Stimulated activated effector memory CD8-positive, alpha-beta T cell treated with anti-CD3 and anti-CD28 coated beads, Interleukin-12 subunit alpha, Interleukin-12 subunit beta, amount 100 ng/mL, for 72 hours (primary cell): ENCODE measurements around the gene RHBDL1.

ENCODE experiments used
- ATAC-seq: fragments of 150-1000 bp; cut with Tn5 transposase; 2 replicates; pipeline ENCODE4 v1.10.0; 2021
- DNase-seq, 2 donors: peaks; one replicate each; pipeline ENCODE4 v3.0.0; 2021 to 2022; ENCODE audit warnings: low spot score in 2 of 2
- H3K27ac Mint-ChIP-seq: one replicate; pipeline ENCODE4 v1.8.0; 2022; ENCODE audit warnings: mild to moderate bottlenecking, mixed read lengths
- H3K36me3 Mint-ChIP-seq: one replicate; pipeline ENCODE4 v1.8.0; 2022; ENCODE audit warnings: mild to moderate bottlenecking, mixed read lengths
- H3K4me1 Mint-ChIP-seq: one replicate; pipeline ENCODE4 v1.8.0; 2022; ENCODE audit warnings: mixed read lengths
- H3K4me3 Mint-ChIP-seq: one replicate; pipeline ENCODE4 v1.8.0; 2022; ENCODE audit warnings: mild to moderate bottlenecking, mixed read lengths
- H3K9me3 Mint-ChIP-seq: one replicate; pipeline ENCODE4 v1.8.0; 2022; ENCODE audit warnings: mixed read lengths

Gene RHBDL1

DNA sequence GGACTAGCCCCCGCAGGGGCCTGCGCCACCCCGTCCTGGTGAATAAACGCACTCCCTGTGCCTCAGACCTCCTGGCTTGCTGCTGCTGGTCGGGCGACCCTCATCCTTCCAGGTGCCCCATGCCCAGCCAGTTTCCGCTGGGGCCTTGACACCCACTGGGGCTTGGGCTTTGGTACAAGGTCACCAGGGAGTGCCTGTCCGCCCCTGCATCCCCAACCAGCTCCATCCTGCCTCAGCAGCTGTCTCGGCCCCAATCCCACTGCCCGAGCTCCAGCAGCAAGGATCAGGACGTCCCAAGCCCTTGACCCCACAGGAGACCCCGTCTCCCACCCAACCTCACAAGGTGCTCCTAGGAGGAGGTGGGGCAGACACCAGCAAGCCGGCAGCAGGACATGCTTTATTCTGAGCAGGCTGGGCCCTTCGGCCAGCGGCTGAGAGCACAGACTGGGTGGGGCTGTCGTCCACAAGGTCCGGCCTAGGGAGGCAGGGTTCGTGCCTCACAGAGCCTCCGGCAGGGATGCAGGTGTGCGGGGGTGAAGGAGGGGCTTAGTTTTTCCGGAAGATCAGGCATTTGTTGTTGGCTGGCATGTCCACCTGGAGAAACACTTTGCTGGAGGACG lies 41.3 kb upstream of the RHBDL1 start:
- Mint-ChIP-seq H3K4me3 (peak overlapping the region; percentile 92), H3K9me3 (no peaks in the 10 kb centered on the region), H3K36me3 (peaks cover 36% of the 10 kb centered on the region), H3K27ac (peak overlapping the region; percentile 72), H3K4me1 (peaks cover 19% of the 10 kb centered on the region)
- DNase-seq (no peak), ATAC-seq (no peak)

DNA sequence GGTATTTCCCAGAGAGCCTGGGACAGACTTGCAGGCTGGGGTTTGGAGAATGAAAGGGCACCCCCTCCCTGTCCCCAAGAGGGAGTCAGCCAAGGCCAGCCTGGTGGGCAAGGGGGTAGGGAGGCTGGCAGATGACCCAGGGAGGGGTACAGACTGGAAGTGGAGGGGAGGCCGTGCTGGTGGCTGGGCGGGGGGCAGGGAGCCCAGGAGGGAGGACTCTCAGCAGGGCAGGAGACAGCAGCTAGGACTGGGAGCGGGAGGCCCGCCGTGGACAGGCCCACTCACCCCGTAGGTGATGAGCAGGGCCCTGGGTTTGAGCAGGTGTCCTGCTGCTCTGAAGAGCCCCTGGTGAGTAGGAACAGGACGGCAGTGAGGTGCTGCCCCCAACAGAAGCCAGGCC lies 40.5 kb upstream of the RHBDL1 start:
- Mint-ChIP-seq H3K9me3 (no peaks in the 10 kb centered on the region), H3K27ac (peak overlapping the region; percentile 72), H3K4me1 (peaks cover 19% of the 10 kb centered on the region), H3K36me3 (peaks cover 36% of the 10 kb centered on the region), H3K4me3 (peak overlapping the region; percentile 92)
- ATAC-seq (no peak), DNase-seq (no peak)

DNA sequence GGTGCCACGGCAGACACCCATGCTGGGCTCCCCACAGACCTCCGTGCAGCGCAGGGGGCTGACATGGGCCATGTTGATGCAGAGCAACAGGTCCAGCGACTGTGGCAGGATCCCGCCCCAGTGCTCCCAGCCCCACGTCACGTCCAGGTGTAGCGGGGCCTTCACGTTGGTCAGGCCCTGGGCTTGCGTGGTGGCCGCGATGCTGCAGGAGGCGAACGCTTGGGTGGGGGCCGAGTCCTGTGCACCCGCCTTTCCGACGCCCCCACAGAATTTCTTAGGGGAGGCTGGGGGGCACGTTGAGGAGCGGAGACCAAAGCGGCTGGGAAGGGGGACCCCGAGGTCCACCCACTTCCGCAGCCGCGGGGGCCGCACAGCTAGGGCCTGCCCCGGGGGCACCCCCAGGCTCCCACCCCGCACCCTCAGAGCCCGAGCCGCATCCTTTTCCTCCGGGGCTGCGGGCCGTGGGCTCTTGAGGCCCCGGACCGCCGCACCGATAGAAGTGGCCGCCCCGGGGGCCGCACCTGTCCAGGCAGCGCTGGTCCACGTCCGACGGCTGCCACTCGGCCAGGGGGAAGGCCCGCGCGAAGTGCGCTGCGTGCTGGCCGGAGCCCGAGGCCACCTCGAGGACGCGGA lies 39.8 kb upstream of the RHBDL1 start:
- Mint-ChIP-seq H3K4me1 (peaks cover 19% of the 10 kb centered on the region), H3K9me3 (no peaks in the 10 kb centered on the region), H3K27ac (peak overlapping the region; percentile 100), H3K4me3 (peak overlapping the region; percentile 92), H3K36me3 (peaks cover 36% of the 10 kb centered on the region)
- ATAC-seq (peak; percentile 0), DNase-seq (peak in 1 of 2 donors; percentile 69)

DNA sequence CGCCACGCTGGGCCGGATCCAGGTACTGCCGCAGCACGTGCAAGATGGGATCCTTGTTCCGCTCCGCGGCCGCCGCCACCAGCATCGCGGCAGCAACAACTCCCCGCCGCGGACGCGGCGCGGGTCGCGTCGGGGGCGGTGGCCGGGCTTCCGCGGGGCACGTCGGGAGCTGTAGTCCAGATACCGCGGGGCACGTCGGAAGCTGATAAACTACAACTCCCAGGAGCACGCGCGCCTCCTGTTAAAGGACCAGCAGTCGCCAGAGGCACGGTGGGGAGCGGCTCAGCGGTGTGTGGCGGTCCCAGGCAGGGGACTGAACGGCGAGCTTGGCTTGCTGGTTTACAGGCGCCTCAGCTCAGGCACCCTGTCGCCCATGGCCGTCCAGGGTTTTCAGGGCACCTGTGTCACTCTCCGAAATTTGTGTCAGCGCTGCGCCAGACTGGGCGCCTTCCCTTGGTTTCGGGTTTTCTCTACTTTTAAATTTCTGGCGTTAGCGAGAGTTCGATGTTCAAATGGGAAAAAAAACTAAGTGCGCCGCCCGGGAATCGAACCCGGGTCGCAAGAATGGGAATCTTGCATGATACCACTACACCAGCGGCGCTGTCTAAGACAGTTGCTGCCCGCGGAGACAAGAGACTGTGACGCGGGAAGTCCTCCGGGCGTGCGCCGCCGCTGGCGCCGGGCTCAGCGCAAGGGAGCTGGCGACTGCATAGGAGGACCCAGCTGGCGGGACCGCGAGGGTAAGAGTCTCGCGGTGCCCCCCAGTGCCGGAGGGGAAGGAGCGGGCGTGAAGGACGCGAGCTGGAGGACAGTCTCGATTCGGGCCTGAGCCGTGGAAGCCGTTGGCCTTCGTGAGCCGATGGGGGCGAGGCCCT lies 39.0 kb upstream of the RHBDL1 start, which contains the start of gene METTL26:
Gene METTL26 (minus strand): TSS at position 100 of the 875 bp plus-strand sequence. CDS start 15 bp downstream, at position 85.
- H3K9me3 Mint-ChIP-seq = no peaks in the 10 kb centered on the region
- peak; percentile 92 for ATAC-seq
- H3K27ac Mint-ChIP-seq = peak within 1 kb of the TSS; percentile 100
- peak; percentile 93 to 99 for DNase-seq
- peaks cover 33% of the 10 kb centered on the region for H3K36me3 Mint-ChIP-seq
- peaks cover 19% of the 10 kb centered on the region for H3K4me1 Mint-ChIP-seq
- peak within 1 kb of the TSS; percentile 92 for H3K4me3 Mint-ChIP-seq

DNA sequence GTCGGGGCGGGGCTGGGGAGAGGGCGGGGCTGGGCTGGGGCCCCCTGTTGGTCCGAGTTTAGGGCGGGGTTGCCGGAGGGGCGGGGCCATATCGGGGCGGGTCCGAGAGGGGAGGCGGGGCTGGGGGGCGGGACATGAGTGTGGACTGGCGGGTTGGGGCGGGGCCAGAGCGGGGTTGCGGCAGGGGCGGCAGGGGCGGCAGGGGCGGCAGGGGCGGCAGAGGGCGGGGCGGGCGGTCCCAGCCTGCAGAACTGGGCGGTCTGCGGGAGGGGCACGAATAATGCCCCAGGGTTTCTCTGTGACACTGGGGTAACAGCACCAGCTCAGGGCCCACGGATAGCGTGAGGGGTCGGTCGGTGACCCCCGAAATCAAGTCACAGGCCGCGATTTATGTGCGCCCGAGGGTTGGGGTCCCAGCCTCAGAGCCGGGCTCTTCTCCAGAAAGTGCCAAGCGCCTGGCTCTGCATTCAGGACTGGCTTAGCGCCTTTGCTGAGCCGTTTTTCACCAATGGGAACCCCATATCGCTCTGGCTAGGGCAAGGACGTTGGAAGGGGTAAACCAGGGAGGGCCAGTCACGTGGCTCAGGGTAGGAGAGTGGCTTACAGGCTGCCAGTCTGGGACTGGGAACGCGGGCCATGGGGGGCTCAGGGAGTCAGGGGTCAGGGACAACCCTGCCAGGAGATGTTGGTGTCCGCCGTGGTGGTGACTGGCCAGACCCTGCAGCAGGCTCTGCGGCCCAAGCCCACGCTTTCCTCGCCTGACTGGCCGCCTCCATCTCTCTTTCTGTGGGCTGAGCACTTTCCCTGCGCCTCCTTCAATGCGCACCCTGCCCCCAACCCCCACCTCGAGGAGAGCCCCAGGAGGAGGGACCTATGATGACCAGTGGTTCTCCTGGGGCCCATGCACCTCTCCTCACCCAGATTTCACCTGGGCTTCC lies 38.1 kb upstream of the RHBDL1 start:
- Mint-ChIP-seq H3K27ac (peak overlapping the region; percentile 100), H3K4me3 (peak overlapping the region; percentile 92), H3K9me3 (no peaks in the 10 kb centered on the region), H3K36me3 (peaks cover 24% of the 10 kb centered on the region), H3K4me1 (peaks cover 19% of the 10 kb centered on the region)
- no peak for DNase-seq
- ATAC-seq = peak; percentile 0

DNA sequence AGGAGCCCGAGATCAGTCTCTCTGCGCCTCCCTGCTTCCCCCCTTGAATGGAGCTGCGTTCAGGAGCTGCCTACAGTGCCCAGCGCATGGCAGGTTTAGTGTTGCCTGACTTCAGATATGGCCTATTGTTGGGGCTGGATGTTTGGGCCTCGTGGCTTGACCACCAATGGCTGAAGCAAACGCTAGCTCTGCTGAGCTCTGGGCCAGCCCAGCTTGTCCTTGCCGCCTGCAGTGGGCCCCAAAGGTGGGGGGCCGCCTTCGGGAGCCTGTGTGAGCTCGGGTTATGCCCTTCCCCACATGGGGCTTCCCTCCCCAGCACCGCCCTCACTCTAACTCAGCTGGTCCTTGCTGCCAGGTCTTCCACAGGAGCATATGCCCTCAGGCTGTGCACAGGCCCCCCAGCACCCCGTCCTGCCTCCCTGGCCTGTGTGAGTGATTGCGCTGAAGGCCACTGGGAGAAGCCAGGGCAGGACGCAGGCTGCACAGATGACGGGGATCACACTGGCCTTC lies 37.4 kb upstream of the RHBDL1 start:
- no peak overlapping the region for H3K4me3 Mint-ChIP-seq
- no peaks in the 10 kb centered on the region for H3K9me3 Mint-ChIP-seq
- H3K4me1 Mint-ChIP-seq = peaks cover 19% of the 10 kb centered on the region
- peak overlapping the region; percentile 26 for H3K27ac Mint-ChIP-seq
- H3K36me3 Mint-ChIP-seq = peaks cover 22% of the 10 kb centered on the region
- DNase-seq (no peak), ATAC-seq (no peak)

DNA sequence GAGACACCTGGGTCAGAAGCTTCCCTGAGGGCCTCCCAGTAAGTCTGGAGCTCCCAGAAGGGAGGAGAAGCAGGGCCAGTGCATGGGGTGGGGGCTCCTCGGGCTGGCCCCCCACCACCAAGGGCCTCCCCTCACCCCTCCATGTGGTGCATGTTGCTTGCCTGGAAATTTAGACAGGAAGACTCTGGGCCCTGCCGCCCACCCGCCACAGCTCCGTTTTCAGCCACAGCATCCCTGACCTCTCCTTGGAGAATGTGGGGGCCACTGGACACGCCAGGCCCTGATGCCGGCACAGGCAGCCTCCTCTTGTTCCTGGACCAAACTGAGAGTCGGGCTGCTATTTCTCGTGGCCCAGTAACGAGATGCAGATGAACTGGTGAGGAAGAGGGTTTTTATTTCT lies 36.6 kb upstream of the RHBDL1 start:
- ATAC-seq (no peak), DNase-seq (no peak)
- peaks cover 24% of the 10 kb centered on the region for H3K4me1 Mint-ChIP-seq
- no peak overlapping the region for H3K4me3 Mint-ChIP-seq
- no peak overlapping the region for H3K27ac Mint-ChIP-seq
- H3K36me3 Mint-ChIP-seq = peaks cover 25% of the 10 kb centered on the region
- H3K9me3 Mint-ChIP-seq = no peaks in the 10 kb centered on the region

DNA sequence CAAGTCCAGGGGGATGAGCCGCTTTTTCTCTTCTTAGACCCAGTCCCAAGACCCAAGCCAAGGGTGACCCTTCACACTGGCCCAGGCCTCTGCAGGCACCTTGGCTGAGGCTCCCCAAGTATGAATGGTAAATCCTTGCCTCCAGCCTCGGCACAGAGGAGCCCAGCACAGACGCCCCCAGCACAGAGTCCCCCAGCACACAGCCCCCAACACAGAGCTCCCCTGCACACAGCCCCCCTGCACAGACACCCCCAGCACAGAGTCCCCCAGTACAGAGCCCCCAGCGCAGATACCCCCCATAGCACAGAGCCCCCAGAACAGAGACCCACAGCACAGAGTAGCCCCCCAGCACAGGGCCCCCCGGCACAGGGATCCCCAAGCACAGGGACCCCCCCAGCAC lies 34.9 kb upstream of the RHBDL1 start:
- no peaks in the 10 kb centered on the region for H3K9me3 Mint-ChIP-seq
- DNase-seq (no peak), ATAC-seq (no peak)
- no peak overlapping the region for H3K27ac Mint-ChIP-seq
- H3K4me1 Mint-ChIP-seq = peaks cover 28% of the 10 kb centered on the region
- H3K4me3 Mint-ChIP-seq = peak overlapping the region; percentile 49
- peaks cover 30% of the 10 kb centered on the region for H3K36me3 Mint-ChIP-seq

DNA sequence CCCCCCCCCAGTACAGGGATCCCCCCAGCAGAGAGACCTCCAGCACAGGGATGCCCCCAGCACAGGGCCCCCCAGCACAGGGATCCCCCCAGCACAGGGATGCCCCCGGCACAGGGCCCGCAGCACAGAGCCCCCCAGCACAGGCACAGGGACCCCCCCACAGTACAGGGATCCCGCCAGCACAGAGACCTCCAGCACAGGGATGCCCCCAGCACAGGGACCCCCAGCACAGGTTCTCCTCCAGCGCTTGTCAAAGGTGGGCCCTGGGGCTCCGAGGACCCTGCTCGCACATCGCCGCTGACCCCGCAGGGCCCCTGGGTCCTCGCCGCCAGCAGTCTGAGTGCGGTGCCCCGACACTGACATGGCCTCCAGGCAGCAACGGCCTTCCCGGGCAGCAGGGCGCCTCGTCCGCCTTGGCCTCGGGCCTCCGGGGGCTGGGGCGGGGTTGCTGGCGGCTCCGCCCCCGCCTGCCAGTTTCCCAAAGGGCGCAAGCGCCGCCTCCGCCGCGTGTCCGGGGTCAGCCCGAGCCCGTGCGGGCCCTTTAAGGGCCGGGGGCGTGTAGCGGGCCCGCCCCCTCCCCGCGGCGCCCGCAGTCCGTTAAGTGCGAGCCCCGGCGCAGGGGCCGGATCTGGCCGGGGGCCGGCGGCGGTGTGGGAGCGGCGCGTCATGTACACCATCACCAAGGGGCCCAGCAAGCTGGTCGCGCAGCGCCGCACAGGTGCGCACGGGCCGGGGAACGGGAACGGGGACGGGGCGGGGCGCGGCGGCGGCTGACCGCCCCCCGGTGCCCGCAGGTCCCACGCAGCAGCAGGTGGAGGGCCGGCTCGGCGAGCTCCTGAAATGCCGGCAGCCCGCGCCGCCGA lies 33.9 kb upstream of the RHBDL1 start, which contains the start of gene MCRIP2:
Gene MCRIP2 (plus strand): TSS at position 503 of the 863 bp plus-strand sequence. CDS start 164 bp downstream, at position 667.
- H3K27ac Mint-ChIP-seq = peak within 1 kb of the TSS; percentile 86
- DNase-seq (peak; percentile 72 to 90), ATAC-seq (peak; percentile 68)
- peaks cover 24% of the 10 kb centered on the region for H3K36me3 Mint-ChIP-seq
- peaks cover 25% of the 10 kb centered on the region for H3K4me1 Mint-ChIP-seq
- peak within 1 kb of the TSS; percentile 74 for H3K4me3 Mint-ChIP-seq
- no peaks in the 10 kb centered on the region for H3K9me3 Mint-ChIP-seq

DNA sequence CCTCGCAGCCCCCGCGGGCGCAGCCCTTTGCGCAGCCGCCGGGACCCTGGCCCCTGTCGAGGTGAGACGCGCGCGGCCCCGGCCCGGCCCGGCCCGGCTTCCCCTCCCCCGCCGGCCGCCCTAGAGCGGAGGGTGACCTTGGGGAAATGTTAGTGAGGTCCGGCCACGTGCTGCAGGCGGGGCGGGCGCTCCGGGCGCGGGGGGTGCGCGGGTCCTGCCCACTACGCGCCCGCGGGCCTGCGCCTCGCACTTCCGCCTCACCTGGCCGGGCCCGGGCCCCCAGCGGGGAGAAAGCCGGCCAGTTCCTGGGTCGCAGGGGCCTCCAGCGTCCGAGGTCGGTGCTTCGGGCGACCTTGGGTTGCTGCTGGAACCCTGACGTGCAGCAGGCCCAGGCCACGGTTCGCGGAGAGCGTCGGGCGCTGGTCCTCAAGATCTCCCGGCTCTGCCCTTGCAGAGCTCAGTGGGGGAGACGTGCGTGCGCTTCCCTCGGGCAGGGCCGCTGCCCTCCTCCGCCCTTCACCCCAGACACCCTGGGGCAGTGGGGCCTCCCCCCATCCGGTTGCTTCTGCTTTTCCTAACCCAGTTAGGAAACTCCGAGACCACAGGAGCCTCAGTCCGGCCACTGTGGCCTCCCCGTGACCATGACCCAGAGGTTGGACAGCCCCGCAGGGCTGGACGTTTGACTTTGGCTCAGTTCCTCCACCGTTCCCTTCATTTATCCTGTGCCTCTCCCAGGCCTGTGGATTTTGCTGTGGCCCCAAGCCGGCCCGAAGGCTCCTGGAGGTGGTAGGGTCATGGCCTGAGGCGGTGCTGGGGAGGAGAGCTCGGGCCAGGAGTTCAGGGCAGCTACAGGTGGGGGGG lies 33.1 kb upstream of the RHBDL1 start:
- Mint-ChIP-seq H3K9me3 (no peaks in the 10 kb centered on the region), H3K4me1 (peaks cover 22% of the 10 kb centered on the region), H3K36me3 (peaks cover 17% of the 10 kb centered on the region), H3K4me3 (peak overlapping the region; percentile 74), H3K27ac (peak overlapping the region; percentile 86)
- DNase-seq (peak in 1 of 2 donors; percentile 71), ATAC-seq (peak; percentile 52)

DNA sequence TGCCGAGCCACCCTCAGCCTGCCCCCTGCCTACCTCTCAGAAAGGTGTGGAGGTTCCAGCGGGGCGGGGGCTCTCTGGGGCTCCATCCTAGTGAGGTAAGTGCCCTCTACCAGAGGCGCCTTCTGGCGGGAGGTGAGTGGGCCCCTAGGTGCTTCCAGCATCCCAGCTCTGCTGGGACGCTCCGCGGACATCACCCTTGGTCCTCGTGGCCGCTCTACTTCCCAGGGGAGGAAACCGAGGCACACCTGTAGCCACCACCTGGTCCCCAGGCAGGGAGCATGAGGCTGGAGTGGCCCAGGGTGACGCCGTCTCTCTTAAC lies 32.5 kb upstream of the RHBDL1 start:
- peak overlapping the region; percentile 86 for H3K27ac Mint-ChIP-seq
- no peak for ATAC-seq
- no peak for DNase-seq
- H3K9me3 Mint-ChIP-seq = no peaks in the 10 kb centered on the region
- H3K4me3 Mint-ChIP-seq = peak overlapping the region; percentile 74
- peaks cover 17% of the 10 kb centered on the region for H3K36me3 Mint-ChIP-seq
- peaks cover 24% of the 10 kb centered on the region for H3K4me1 Mint-ChIP-seq

DNA sequence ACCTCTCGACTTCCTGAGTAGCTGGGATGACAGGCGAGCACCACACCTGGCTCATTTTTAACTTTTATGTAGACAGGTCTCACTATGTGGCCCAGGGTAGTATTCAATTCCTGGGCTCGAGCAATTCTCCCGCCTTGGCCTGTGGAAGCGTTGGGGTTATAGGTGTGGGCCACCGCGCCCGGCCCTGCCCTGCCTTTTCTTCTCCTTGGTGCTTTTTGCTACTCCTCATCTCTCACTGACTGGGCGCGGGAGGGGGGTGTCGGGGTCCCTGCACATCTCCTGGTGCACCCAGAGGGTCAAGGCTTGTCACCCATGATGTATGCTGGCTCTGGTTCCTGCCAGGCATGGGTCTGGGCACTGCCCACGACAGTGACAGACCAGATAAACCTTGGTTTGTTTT lies 30.9 kb upstream of the RHBDL1 start:
- H3K4me3 Mint-ChIP-seq = peak overlapping the region; percentile 74
- DNase-seq = no peak
- ATAC-seq = no peak
- no peaks in the 10 kb centered on the region for H3K9me3 Mint-ChIP-seq
- H3K36me3 Mint-ChIP-seq = peaks cover 17% of the 10 kb centered on the region
- H3K4me1 Mint-ChIP-seq = peaks cover 31% of the 10 kb centered on the region
- H3K27ac Mint-ChIP-seq = peak overlapping the region; percentile 86
